Measurements from ENCODE around the gene CMTM2. TPM values are rescaled to one million over a fixed set of nuclear protein-coding genes. Genes with fewer than 3 reads are reported as not detected.
A peak's percentile ranks its signal among the peaks of the same experiment; 100 is the strongest.
"Not testable (repeated sequence)": the region's sequence is repeated elsewhere in the genome, so short reads cannot be mapped to it uniquely, and the experiment has no call there.

The CMTM2 gene
- total RNA-seq, 2 experiments from 2014 or later = 0.51 TPM; not detected in 1

DNA sequence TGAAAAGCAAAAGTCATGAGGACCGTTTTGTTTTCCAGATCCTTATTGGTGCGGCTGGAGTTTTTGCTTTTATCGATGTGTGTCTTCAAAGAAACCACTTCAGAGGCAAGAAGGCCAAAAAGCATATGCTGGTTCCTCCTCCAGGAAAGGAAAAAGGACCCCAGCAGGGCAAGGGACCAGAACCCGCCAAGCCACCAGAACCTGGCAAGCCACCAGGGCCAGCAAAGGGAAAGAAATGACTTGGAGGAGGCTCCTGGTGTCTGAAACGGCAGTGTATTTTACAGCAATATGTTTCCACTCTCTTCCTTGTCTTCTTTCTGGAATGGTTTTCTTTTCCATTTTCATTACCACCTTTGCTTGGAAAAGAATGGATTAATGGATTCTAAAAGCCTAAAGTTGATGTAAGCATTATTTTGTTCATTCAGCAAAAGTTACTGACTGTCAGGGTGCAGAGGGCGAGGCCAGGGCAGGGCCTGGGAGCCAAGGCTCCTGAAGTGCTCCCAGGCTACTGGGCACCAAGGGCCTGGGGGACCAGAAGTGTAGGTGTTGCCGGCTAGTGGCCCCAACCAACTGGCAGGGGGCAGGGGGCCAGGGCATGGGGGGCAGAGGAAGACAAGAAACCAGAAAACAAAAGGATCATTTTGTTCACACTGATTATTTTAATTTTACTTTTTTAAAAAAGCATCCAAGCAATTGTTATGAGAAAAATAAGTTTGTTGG, 8.8 kb downstream of the CMTM2 start:
- ChIA-PET POLR2A (no interaction called here), CTCF (interaction anchor here (0.6 to 1.9 kb wide), 4 partner anchors 9 to 183 kb away, joined by 3 to 14 read pairs (median 5); no protein-coding TSS in a partner anchor)
- peaks cover 35% of the 10 kb centered on the region for H3K4me1 Mint-ChIP-seq
- no peaks in the 10 kb centered on the region for H3K27me3 Mint-ChIP-seq
- H3K36me3 Mint-ChIP-seq (ENCODE audit: low read depth) = no peaks in the 10 kb centered on the region
- intact Hi-C loops (cut with DNase I, micrococcal nuclease) = loop anchor here in 1 of 2 experiments (2.0 to 5.0 kb wide), 2 partner anchors 17 to 71 kb away; partner anchors contain the start of gene CMTM3
- no peak for DNase-seq
- no peak for ATAC-seq
- H3K27ac Mint-ChIP-seq = peak overlapping the region; percentile 55
- peak overlapping the region; percentile 51 for H3K4me3 Mint-ChIP-seq
- H3K9me3 Mint-ChIP-seq (ENCODE audit: low read depth) = no peaks in the 10 kb centered on the region

DNA sequence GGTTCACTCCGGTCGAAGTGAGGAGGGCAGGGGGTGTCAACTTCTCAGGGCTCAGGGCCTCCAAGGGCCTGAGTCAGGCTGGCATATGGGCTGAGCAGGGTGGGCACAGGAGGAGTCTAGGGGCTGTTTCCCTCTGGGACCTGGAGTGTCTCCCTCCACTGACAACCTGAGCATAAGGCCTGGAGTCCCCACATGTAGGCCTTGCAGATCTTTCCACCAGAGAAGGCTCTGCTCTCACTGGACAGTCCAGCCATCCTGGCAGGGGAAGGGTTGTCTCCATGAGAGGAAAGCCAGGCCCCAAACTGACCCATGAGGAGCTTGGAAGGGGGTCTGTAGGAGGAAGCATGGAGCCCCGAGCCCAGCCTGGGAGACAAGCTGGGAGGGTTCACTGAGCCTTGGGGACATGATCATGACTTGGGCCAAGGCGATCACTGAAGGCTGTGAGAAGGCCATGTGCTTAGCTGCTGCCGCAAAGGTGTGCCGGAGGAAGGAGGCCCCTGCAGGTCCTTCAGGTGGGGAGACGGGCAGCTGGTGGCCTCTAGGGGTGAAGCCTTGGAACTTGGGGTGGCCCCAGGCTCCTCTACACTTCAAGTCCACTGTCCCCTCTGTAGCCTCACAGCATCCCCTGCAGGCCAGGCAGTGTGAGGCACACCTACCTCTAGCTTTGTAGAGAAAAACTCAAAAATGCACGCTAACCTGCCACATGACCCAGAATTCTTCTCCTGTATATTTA, 9.9 kb downstream of the CMTM2 start:
- POLR2A ChIA-PET = no interaction called here
- DNase-seq = peak; percentile 86
- peak; percentile 99 for ATAC-seq
- Mint-ChIP-seq H3K27me3 (no peaks in the 10 kb centered on the region), H3K9me3 (ENCODE audit: low read depth) (no peaks in the 10 kb centered on the region), H3K27ac (peak overlapping the region; percentile 65), H3K36me3 (ENCODE audit: low read depth) (no peaks in the 10 kb centered on the region), H3K4me3 (peak overlapping the region; percentile 63), H3K4me1 (peaks cover 35% of the 10 kb centered on the region)
- CTCF ChIA-PET = interaction anchor here (0.6 to 2.4 kb wide), 23 partner anchors 8 to 279 kb away, joined by 3 to 23 read pairs (median 5); partner anchors contain the start of genes CKLF and CMTM1
- intact Hi-C loops (cut with DNase I, micrococcal nuclease) = loop anchor here (1.0 to 5.0 kb wide), 5 partner anchors 16 to 183 kb away; partner anchors contain the start of gene CMTM3 (in 1 of the 2)

DNA sequence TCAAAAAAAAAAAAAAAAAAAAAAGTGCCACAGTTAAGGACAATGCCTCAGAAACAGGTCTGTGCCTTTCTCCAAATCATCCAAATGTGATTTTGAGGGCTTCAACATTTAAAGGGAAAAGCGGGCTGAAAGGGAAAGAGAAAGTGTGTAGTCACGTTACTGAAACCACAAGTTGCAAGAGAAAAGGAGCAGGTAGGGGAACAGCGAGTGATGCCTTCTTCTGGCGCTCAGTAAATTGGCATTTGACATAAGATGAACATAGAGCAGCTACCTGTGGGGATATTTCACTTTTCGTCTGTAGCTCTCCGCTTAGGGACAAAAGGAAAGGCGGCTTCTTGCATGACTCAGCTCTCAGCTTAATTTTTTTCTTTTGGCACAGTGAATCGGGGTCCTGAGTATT, 11.1 kb downstream of the CMTM2 start:
- Mint-ChIP-seq H3K9me3 (ENCODE audit: low read depth) (no peaks in the 10 kb centered on the region), H3K27me3 (no peaks in the 10 kb centered on the region), H3K27ac (peak overlapping the region; percentile 61), H3K4me1 (peaks cover 40% of the 10 kb centered on the region), H3K36me3 (ENCODE audit: low read depth) (no peaks in the 10 kb centered on the region), H3K4me3 (peak overlapping the region; percentile 63)
- DNase-seq = peak; percentile 47
- ChIA-PET CTCF (interaction anchor here (0.8 to 2.4 kb wide), 14 partner anchors 9 to 278 kb away, joined by 3 to 23 read pairs (median 5); partner anchors contain the start of genes CKLF and CMTM1), POLR2A (no interaction called here)
- intact Hi-C loops (cut with DNase I, micrococcal nuclease) = loop anchor here in 1 of 2 experiments (1.0 to 2.0 kb wide), 3 partner anchors 14 to 74 kb away; partner anchors contain the start of gene CMTM3
- peak; percentile 51 for ATAC-seq

DNA sequence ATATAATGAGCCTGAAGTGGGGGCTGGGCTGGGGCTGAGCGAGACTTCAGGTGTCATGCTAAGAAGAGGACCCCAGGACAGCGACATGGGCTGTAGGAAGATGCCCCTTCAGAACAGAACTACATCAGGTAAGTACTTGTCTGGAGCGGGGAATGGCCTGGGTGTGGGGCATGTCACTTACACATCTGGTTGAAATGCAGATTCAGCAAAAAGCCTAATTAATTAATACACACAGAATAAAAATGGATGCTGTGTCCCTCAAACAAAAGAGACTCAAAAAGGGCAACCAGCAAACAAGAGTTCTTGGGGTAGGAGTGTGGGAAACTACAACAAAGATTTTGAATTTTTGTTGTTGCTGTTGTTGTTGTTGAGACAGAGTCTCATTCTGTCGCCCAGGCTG, 11.8 kb downstream of the CMTM2 start:
- POLR2A ChIA-PET = no interaction called here
- no peaks in the 10 kb centered on the region for H3K9me3 Mint-ChIP-seq (ENCODE audit: low read depth)
- no peak overlapping the region for H3K27ac Mint-ChIP-seq
- H3K4me1 Mint-ChIP-seq = peaks cover 40% of the 10 kb centered on the region
- H3K27me3 Mint-ChIP-seq = no peaks in the 10 kb centered on the region
- DNase-seq (no peak), ATAC-seq (no peak)
- no peaks in the 10 kb centered on the region for H3K36me3 Mint-ChIP-seq (ENCODE audit: low read depth)
- CTCF ChIA-PET = interaction anchor here (0.8 to 2.4 kb wide), 11 partner anchors 8 to 184 kb away, joined by 3 to 23 read pairs (median 5); partner anchors contain the start of genes CKLF and CMTM1
- intact Hi-C loops (cut with DNase I, micrococcal nuclease) = loop anchor here in 1 of 2 experiments (2.0 kb wide), 1 partner anchor 28 kb away; no protein-coding TSS in a partner anchor
- H3K4me3 Mint-ChIP-seq = no peak overlapping the region

DNA sequence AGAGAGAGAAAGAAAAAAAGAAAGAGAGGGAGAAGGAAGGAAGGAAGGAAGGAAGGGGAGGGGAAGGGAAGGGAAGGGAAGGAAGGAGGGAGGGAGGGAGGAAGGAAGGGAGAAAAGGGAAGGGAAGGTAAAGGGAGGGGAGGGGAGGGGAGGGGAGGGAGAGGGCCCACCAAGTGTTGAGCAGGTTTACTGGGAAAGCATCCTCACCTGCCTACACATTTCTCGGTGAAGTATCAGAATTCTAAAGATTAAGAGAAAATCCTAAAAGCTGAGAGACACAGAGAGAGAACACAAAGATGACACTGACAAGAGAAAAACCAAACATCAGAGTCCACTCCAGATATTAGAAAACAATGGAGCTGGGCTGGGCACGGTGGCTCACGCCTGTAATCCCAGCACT, 13.0 kb downstream of the CMTM2 start:
- intact Hi-C loops (cut with DNase I, micrococcal nuclease) = no loop called here
- Mint-ChIP-seq H3K4me3 (no peak overlapping the region), H3K27ac (no peak overlapping the region), H3K4me1 (peaks cover 45% of the 10 kb centered on the region), H3K27me3 (no peaks in the 10 kb centered on the region), H3K9me3 (ENCODE audit: low read depth) (no peaks in the 10 kb centered on the region), H3K36me3 (ENCODE audit: low read depth) (no peaks in the 10 kb centered on the region)
- POLR2A ChIA-PET = no interaction called here
- ATAC-seq (no peak), DNase-seq (no peak)
- CTCF ChIA-PET = interaction anchor here (0.6 to 0.7 kb wide), 2 partner anchors 9 to 10 kb away, joined by 3 read pairs; no protein-coding TSS in a partner anchor

DNA sequence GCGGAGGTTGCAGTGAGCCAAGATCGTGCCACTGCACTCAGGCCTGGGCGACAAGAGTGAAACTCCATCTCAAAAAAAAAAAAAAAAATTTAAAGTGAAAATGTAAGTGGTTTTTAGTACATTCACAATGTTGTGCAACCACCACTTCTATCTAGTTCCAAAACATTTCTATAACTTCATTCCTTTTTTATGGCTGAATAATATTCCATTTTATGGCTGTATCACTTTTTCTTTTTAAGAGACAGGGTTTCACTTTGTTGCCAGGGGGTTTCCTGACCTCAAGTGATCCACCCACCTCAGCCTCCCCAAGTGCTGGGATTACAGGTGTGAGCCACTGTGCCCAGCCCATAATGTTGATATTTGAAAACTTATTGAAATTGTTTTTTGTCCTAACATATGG, 13.6 kb downstream of the CMTM2 start:
- Mint-ChIP-seq H3K27me3 (no peaks in the 10 kb centered on the region), H3K4me1 (peaks cover 43% of the 10 kb centered on the region), H3K4me3 (no peak overlapping the region), H3K9me3 (ENCODE audit: low read depth) (no peaks in the 10 kb centered on the region), H3K27ac (no peak overlapping the region), H3K36me3 (ENCODE audit: low read depth) (no peaks in the 10 kb centered on the region)
- no peak for ATAC-seq
- intact Hi-C loops (cut with DNase I, micrococcal nuclease) = no loop called here
- POLR2A ChIA-PET = no interaction called here
- no peak for DNase-seq
- CTCF ChIA-PET = interaction anchor here (0.7 kb wide), 1 partner anchor 8 kb away, joined by 3 read pairs; no protein-coding TSS in a partner anchor

DNA sequence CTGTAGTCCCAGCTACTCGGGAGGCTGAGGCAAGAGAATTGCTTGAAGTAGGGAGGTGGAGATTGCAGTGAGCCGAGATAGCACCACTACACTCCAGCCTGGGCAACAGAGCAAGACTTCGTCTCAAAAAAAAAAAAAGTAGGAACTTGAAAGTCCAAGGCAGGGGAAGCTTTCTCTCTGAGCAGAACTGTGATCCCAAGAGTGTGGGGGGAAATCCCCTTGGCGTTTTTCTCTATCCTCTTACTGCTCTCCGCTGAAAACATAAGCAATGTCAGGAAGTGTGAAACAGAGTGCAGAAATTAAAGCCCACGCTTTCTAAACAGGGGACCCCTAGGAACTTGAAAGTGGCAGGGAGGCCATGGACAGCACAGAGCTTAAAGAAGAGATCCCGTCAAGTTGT, 15.5 kb downstream of the CMTM2 start:
- no peaks in the 10 kb centered on the region for H3K36me3 Mint-ChIP-seq (ENCODE audit: low read depth)
- no peak overlapping the region for H3K27ac Mint-ChIP-seq
- DNase-seq = no peak
- intact Hi-C loops (cut with DNase I, micrococcal nuclease) = no loop called here
- peaks cover 42% of the 10 kb centered on the region for H3K4me1 Mint-ChIP-seq
- H3K4me3 Mint-ChIP-seq = no peak overlapping the region
- no peaks in the 10 kb centered on the region for H3K27me3 Mint-ChIP-seq
- ChIA-PET CTCF (interaction anchor here (0.6 kb wide), 1 partner anchor 15 kb away, joined by 3 read pairs; no protein-coding TSS in a partner anchor), POLR2A (interaction anchor here (0.6 kb wide), 2 partner anchors 190 to 273 kb away, joined by 4 to 5 read pairs; no protein-coding TSS in a partner anchor)
- no peak for ATAC-seq
- H3K9me3 Mint-ChIP-seq (ENCODE audit: low read depth) = no peaks in the 10 kb centered on the region

DNA sequence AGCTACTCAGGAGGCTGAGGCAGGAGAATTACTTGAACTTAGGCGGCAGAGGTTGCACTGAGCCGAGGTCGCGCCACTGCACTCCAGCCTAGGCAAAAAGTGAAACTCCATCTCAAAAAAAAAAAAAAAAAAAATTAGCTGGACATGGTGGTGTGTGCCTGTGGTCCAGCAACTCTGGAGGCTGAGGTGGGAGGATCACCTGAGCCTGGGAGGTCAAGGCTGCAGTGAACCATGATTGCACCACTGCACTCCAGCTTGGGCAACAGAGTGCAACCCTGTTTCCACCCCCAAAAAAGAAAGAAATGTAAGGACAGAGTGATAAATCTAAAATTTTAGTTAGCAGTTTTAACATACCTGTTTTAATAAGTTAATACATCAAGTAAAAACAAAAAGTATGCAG, 17.3 kb downstream of the CMTM2 start:
- H3K27me3 Mint-ChIP-seq; H3K4me3 Mint-ChIP-seq; H3K36me3 Mint-ChIP-seq (ENCODE audit: low read depth); POLR2A ChIA-PET; ATAC-seq; H3K9me3 Mint-ChIP-seq (ENCODE audit: low read depth); DNase-seq; intact Hi-C loops (cut with DNase I, micrococcal nuclease); H3K27ac Mint-ChIP-seq: not testable (repeated sequence)
- CTCF ChIA-PET = interaction anchor here (0.7 to 3.8 kb wide), 5 partner anchors 8 to 241 kb away, joined by 3 to 20 read pairs (median 6); partner anchors contain the start of gene CMTM3
- H3K4me1 Mint-ChIP-seq = peaks cover 31% of the 10 kb centered on the region

DNA sequence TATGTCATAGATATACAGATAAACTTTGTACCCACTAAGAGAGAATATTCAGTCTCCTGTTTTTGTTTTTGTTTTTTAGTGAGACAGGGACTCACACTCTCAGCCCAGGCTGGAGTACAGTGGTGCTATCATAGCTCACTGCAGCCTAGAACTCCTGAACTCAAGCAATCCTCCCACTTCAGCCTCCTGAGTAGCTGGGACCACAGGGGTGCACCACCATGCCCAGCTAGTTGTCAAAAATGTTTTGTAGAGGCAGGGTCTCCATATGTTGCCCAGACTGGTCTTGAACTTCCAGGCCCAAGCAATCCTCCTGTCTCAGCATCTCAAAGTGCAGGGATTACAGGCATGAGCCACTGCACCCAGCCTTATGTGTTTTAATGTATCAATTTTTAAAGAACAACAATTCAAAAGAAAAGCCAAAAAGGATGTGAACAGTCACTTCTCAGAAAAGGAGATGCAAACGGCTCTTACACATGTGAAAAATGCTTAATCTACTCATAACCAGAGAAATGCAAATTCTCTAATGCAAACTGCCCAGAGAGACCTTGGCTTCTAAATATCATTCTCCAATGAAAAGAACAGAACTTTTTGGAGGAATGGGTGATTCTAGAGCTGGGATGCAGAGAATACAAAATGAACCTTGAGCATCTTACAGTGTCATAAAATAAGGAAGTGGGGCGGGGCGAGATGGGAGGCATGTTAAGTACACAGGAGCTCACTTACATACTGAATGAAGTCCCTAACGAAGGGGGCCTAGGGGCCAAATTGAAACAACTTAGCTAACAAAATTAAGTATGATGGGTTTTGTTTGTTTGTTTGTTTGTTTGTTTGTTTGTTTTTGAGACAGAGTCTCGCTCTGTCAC, 18.0 kb downstream of the CMTM2 start:
- POLR2A ChIA-PET = no interaction called here
- Mint-ChIP-seq H3K36me3 (ENCODE audit: low read depth) (peaks cover 2% of the 10 kb centered on the region), H3K27me3 (no peaks in the 10 kb centered on the region), H3K4me1 (peaks cover 31% of the 10 kb centered on the region), H3K4me3 (no peak overlapping the region), H3K9me3 (ENCODE audit: low read depth) (peaks cover 6% of the 10 kb centered on the region), H3K27ac (peak overlapping the region; percentile 30)
- intact Hi-C loops (cut with DNase I, micrococcal nuclease) = no loop called here
- peak; percentile 69 for ATAC-seq
- CTCF ChIA-PET = interaction anchor here (0.5 to 3.8 kb wide), 6 partner anchors 8 to 159 kb away, joined by 3 to 20 read pairs (median 6); no protein-coding TSS in a partner anchor
- DNase-seq = no peak

DNA sequence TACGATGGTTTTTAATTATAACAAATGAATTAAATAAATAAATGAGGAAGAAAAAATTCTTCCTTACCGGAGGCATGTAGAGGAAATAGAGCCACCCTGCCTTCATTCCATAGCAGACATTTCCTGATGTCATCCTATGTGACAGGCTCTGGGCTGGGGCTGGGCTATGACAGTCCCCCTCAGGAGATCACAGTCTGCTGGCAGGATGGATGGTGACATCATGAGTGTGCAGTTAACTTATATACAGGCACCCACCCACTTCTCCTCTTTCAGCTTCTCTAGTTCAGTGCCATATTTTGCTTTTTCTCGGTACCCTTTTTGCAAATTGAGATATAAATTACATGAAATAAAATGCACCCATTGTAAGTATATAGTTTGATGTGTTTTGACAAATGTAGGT, 18.8 kb downstream of the CMTM2 start:
- ATAC-seq = peak; percentile 71
- no peak overlapping the region for H3K4me3 Mint-ChIP-seq
- intact Hi-C loops (cut with DNase I, micrococcal nuclease) = no loop called here
- peaks cover 2% of the 10 kb centered on the region for H3K36me3 Mint-ChIP-seq (ENCODE audit: low read depth)
- H3K27ac Mint-ChIP-seq = no peak overlapping the region
- H3K27me3 Mint-ChIP-seq = no peaks in the 10 kb centered on the region
- CTCF ChIA-PET = interaction anchor here (0.5 to 3.8 kb wide), 5 partner anchors 9 to 137 kb away, joined by 3 to 20 read pairs (median 7); no protein-coding TSS in a partner anchor
- POLR2A ChIA-PET = no interaction called here
- DNase-seq = peak; percentile 41
- peaks cover 6% of the 10 kb centered on the region for H3K9me3 Mint-ChIP-seq (ENCODE audit: low read depth)
- peaks cover 33% of the 10 kb centered on the region for H3K4me1 Mint-ChIP-seq
